WTC11 (cell line): ENCODE measurements around the gene SYPL1.

Source experiments
- ESRRA ChIP-seq: sonication (generic); formaldehyde crosslinking; IDR thresholded peaks from 2 replicates; pipeline ENCODE4 v1.8.1; 2022; ENCODE audit warnings: mild to moderate bottlenecking, missing genetic modification reagents, borderline replicate concordance
- SP1 ChIP-seq: sonication (generic); formaldehyde crosslinking; conservative IDR thresholded peaks from 2 replicates; pipeline ENCODE4 v1.8.1; 2022; ENCODE audit warnings: missing genetic modification reagents
- TCF7 ChIP-seq: sonication (generic); formaldehyde crosslinking; IDR thresholded peaks from 2 replicates; pipeline ENCODE4 v1.8.0; 2022; ENCODE audit warnings: mild to moderate bottlenecking, low read depth, missing genetic modification reagents, moderate library complexity
- TF ChIP-seq, protein P1 (sequence below): fragments of 200-600 bp; IDR thresholded peaks from 2 replicates; pipeline ENCODE4 v1.8.0; 2022; ENCODE audit warnings: antibody characterized with exemption
- TF ChIP-seq, protein P2 (sequence below): sonication (generic); formaldehyde crosslinking; IDR thresholded peaks from 2 replicates; pipeline ENCODE4 v1.8.0; 2022; ENCODE audit warnings: mild to moderate bottlenecking, missing genetic modification reagents

DNA sequence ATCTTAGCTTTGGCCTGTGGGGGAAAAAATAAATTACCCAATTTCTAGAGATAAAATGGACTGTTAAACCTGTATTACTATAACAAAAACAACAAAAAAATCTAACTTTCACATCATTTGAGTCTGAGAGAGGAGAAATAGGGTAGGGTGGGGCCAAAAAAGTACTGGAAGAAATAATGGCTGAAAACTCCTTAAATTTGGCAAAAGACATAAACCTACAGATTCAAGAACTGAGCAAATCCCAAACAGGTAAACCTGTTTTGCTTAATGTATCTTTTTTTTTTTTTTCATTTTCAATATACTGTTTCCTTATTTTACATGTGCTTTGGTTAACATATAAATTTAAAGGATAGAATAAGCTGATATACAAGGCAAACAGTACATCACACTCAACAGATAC is 27.1 kb downstream of the SYPL1 start:
- TF ChIP-seq, protein P1, sequence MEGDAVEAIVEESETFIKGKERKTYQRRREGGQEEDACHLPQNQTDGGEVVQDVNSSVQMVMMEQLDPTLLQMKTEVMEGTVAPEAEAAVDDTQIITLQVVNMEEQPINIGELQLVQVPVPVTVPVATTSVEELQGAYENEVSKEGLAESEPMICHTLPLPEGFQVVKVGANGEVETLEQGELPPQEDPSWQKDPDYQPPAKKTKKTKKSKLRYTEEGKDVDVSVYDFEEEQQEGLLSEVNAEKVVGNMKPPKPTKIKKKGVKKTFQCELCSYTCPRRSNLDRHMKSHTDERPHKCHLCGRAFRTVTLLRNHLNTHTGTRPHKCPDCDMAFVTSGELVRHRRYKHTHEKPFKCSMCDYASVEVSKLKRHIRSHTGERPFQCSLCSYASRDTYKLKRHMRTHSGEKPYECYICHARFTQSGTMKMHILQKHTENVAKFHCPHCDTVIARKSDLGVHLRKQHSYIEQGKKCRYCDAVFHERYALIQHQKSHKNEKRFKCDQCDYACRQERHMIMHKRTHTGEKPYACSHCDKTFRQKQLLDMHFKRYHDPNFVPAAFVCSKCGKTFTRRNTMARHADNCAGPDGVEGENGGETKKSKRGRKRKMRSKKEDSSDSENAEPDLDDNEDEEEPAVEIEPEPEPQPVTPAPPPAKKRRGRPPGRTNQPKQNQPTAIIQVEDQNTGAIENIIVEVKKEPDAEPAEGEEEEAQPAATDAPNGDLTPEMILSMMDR: no peak
- TF ChIP-seq TCF7 (no peak), ESRRA (CRISPR knock-in tag) (no peak), SP1 (CRISPR knock-in tag) (no peak)
- TF ChIP-seq, protein P2, sequence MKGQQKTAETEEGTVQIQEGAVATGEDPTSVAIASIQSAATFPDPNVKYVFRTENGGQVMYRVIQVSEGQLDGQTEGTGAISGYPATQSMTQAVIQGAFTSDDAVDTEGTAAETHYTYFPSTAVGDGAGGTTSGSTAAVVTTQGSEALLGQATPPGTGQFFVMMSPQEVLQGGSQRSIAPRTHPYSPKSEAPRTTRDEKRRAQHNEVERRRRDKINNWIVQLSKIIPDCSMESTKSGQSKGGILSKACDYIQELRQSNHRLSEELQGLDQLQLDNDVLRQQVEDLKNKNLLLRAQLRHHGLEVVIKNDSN (CRISPR knock-in tag): no peak
